GM23338 (cell line): ENCODE measurements around the gene GOLGA2. TPM values are rescaled to one million over a fixed set of nuclear protein-coding genes. Genes with fewer than 3 reads are reported as not detected.

Experiments
- ATAC-seq: fragments of 200-7000 bp; cut with Tn5 transposase; 3 replicates; pipeline ENCODE4 v1.9.1; 2020
- DNase-seq: peaks from one replicate; pipeline ENCODE4 v3.0.0-alpha.2; 2015; ENCODE audit warnings: low spot score
- H2AFZ ChIP-seq: fragments of 200-600 bp; sonication (generic); 2 replicates; pipeline ENCODE4 v1.8.0; 2016; ENCODE audit warnings: antibody characterized with exemption, mild to moderate bottlenecking, moderate library complexity
- H3F3A ChIP-seq: fragments of 200-600 bp; sonication (generic); replicated peaks from 2 replicates; pipeline ENCODE4 v1.8.0; 2017; ENCODE audit warnings: antibody characterized with exemption, mixed run types, low read depth
- H3K27ac ChIP-seq: fragments of 200-600 bp; sonication (generic); 2 replicates; pipeline ENCODE4 v1.6.1; 2016; ENCODE audit warnings: low read depth
- H3K27me3 ChIP-seq: fragments of 200-600 bp; sonication (generic); 2 replicates; pipeline ENCODE4 v1.8.0; 2016; ENCODE audit warnings: mild to moderate bottlenecking, mixed run types, moderate library complexity; ENCODE audit not compliant: insufficient read depth
- H3K36me3 ChIP-seq: fragments of 200-600 bp; sonication (generic); 2 replicates; pipeline ENCODE4 v1.8.0; 2016; ENCODE audit warnings: mild to moderate bottlenecking; ENCODE audit not compliant: insufficient read depth
- H3K4me1 ChIP-seq: fragments of 200-600 bp; sonication (generic); 2 replicates; pipeline ENCODE4 v1.8.0; 2016; ENCODE audit warnings: mild to moderate bottlenecking, moderate library complexity; ENCODE audit not compliant: insufficient read depth
- H3K4me2 ChIP-seq: fragments of 200-600 bp; sonication (generic); 2 replicates; pipeline ENCODE4 v1.7.1; 2017; ENCODE audit warnings: mixed run types
- H3K4me3 ChIP-seq: fragments of 200-600 bp; sonication (generic); 2 replicates; pipeline ENCODE4 v1.6.1; 2016; ENCODE audit warnings: mixed run types
- H3K79me2 ChIP-seq: fragments of 200-600 bp; sonication (generic); replicated peaks from 2 replicates; pipeline ENCODE4 v1.8.0; 2017; ENCODE audit warnings: mild to moderate bottlenecking; ENCODE audit not compliant: insufficient read depth
- H3K9me2 ChIP-seq: fragments of 200-600 bp; sonication (generic); 2 replicates; pipeline ENCODE4 v1.8.0; 2017; ENCODE audit not compliant: insufficient read depth
- H4K20me1 ChIP-seq: fragments of 200-600 bp; sonication (generic); replicated peaks from 2 replicates; pipeline ENCODE4 v1.8.0; 2017; ENCODE audit warnings: mild to moderate bottlenecking; ENCODE audit not compliant: insufficient read depth
- H3K27ac Mint-ChIP-seq: 2 replicates; pipeline ENCODE4 v1.8.0; 2020; ENCODE audit warnings: inconsistent platforms, mild to moderate bottlenecking, moderate library complexity, mixed read lengths
- H3K27me3 Mint-ChIP-seq: 3 replicates; pipeline ENCODE4 v1.8.0; 2022; ENCODE audit warnings: low read depth, mild to moderate bottlenecking, moderate library complexity, mixed read lengths, inconsistent platforms; ENCODE audit not compliant: insufficient read depth, poor library complexity
- H3K36me3 Mint-ChIP-seq: 3 replicates; pipeline ENCODE4 v1.8.0; 2021; ENCODE audit warnings: low read depth, mild to moderate bottlenecking, inconsistent platforms, moderate library complexity, mixed read lengths
- H3K4me1 Mint-ChIP-seq: 3 replicates; pipeline ENCODE4 v1.8.0; 2020; ENCODE audit warnings: mild to moderate bottlenecking, inconsistent platforms, mixed read lengths
- H3K4me3 Mint-ChIP-seq: 3 replicates; pipeline ENCODE4 v1.8.0; 2021; ENCODE audit warnings: moderate library complexity, mild to moderate bottlenecking, inconsistent platforms, mixed read lengths
- H3K9me3 Mint-ChIP-seq: 3 replicates; pipeline ENCODE4 v1.8.0; 2020; ENCODE audit warnings: moderate library complexity, mild to moderate bottlenecking, inconsistent platforms, mixed read lengths
- CREB1 ChIP-seq: fragments of 250-450 bp; sonication (Bioruptor Pico); IDR thresholded peaks from 2 replicates; pipeline ENCODE4 v1.5.0; 2020; ENCODE audit warnings: low read depth, mild to moderate bottlenecking, moderate library complexity
- ETS1 ChIP-seq: IDR thresholded peaks from 2 replicates; pipeline ENCODE4 v1.6.1; 2016; ENCODE audit warnings: antibody characterized with exemption
- JUNB ChIP-seq: IDR thresholded peaks from one replicate; pipeline ENCODE4 v1.6.1; 2016; ENCODE audit warnings: antibody characterized with exemption; ENCODE audit not compliant: unreplicated experiment
- NANOG ChIP-seq: IDR thresholded peaks from 2 replicates; pipeline ENCODE4 v1.6.1; 2016; ENCODE audit warnings: antibody characterized with exemption, borderline replicate concordance
- POLR2AphosphoS5 ChIP-seq: IDR thresholded peaks from 2 replicates; pipeline ENCODE4 v1.6.1; 2016; ENCODE audit warnings: antibody characterized with exemption, low read depth
- REST ChIP-seq: IDR thresholded peaks from one replicate; pipeline ENCODE4 v1.6.1; 2018; ENCODE audit warnings: antibody characterized with exemption; ENCODE audit not compliant: unreplicated experiment
- STAT1 ChIP-seq: IDR thresholded peaks from one replicate; pipeline ENCODE4 v1.6.1; 2016; ENCODE audit warnings: antibody characterized with exemption; ENCODE audit not compliant: unreplicated experiment
- ZNF114 ChIP-seq: fragments of 250-450 bp; sonication (Bioruptor Pico); IDR thresholded peaks from 2 replicates; pipeline ENCODE4 v1.5.0; 2020; ENCODE audit warnings: mild to moderate bottlenecking, moderate library complexity
- polyA plus RNA-seq: library from polyadenylated mRNA; unstranded; fragments of >200 nt; fragmentation: Nextera tagmentation; extraction: Ambion mirVana; gene quantifications from 2 replicates; pipeline ENCODE4 v1.2.1, GENCODE V29; 2016
- total RNA-seq: library from RNA; depleted of rRNA; stranded (reverse); fragments of >200 nt; shearing (Covaris generic); gene quantifications from 2 replicates; pipeline ENCODE4 v1.2.3, GENCODE V29; 2014

GOLGA2 gene
- total and polyA plus RNA-seq, 2 experiments from 2014 or later = 32.6 to 48.4 TPM

GRCh38 chr9:128321879-128322403, 46.1 kb upstream of the GOLGA2 start:
- Mint-ChIP-seq H3K4me1 (no peaks in the 10 kb centered on the region), H3K27ac (peak overlapping the region; percentile 97), H3K4me3 (peak overlapping the region; percentile 94), H3K27me3 (peaks cover 11% of the 10 kb centered on the region), H3K9me3 (no peaks in the 10 kb centered on the region), H3K36me3 (peaks cover 25% of the 10 kb centered on the region)
- peaks cover 7% of the 10 kb centered on the region for H3K4me1 ChIP-seq
- H3K36me3 ChIP-seq = peaks cover 6% of the 10 kb centered on the region
- TF ChIP-seq CREB1 (CRISPR knock-in tag) (no peak), REST (no peak), JUNB (no peak), POLR2AphosphoS5 (no peak)
- no peaks in the 10 kb centered on the region for H3K27me3 ChIP-seq
- H3K27ac ChIP-seq = peak overlapping the region; percentile 63; the same call in 1 of the 2 replicates
- peak overlapping the region; percentile 84 for H3K4me2 ChIP-seq
- ATAC-seq (peak; percentile 25), DNase-seq (no peak)
- H2AFZ ChIP-seq = peak overlapping the region; percentile 66
- no peaks in the 10 kb centered on the region; the same call in none of the 2 replicates for H4K20me1 ChIP-seq
- peak overlapping the region; percentile 99 for H3K4me3 ChIP-seq
- H3K9me2 ChIP-seq = no peaks in the 10 kb centered on the region
- H3K79me2 ChIP-seq = peaks cover 18% of the 10 kb centered on the region
- H3F3A ChIP-seq = peaks cover 5% of the 10 kb centered on the region; the same call in 1 of the 2 replicates

GRCh38 chr9:128321343-128321742, 45.5 kb upstream of the GOLGA2 start:
- Mint-ChIP-seq H3K4me3 (peak overlapping the region; percentile 94), H3K36me3 (peaks cover 31% of the 10 kb centered on the region), H3K9me3 (no peaks in the 10 kb centered on the region), H3K4me1 (no peaks in the 10 kb centered on the region), H3K27ac (no peak overlapping the region), H3K27me3 (peaks cover 11% of the 10 kb centered on the region)
- ATAC-seq (no peak), DNase-seq (no peak)
- Histone ChIP-seq H3K27ac (no peak overlapping the region), H3K4me2 (peak overlapping the region; percentile 84), H4K20me1 (no peaks in the 10 kb centered on the region; the same call in none of the 2 replicates), H3K4me1 (peaks cover 7% of the 10 kb centered on the region), H2AFZ (no peak overlapping the region), H3F3A (peaks cover 5% of the 10 kb centered on the region; the same call in 1 of the 2 replicates), H3K79me2 (peaks cover 18% of the 10 kb centered on the region), H3K27me3 (no peaks in the 10 kb centered on the region), H3K4me3 (peak overlapping the region; percentile 99), H3K36me3 (peaks cover 6% of the 10 kb centered on the region), H3K9me2 (no peaks in the 10 kb centered on the region)
- TF ChIP-seq NANOG (no peak), STAT1 (no peak), CREB1 (CRISPR knock-in tag) (no peak), ETS1 (no peak), JUNB (no peak), REST (no peak), ZNF114 (CRISPR knock-in tag) (no peak)
